ENCODE results near the gene ANGPTL3. TPM values are rescaled to one million over a fixed set of nuclear protein-coding genes. Genes with fewer than 3 reads are reported as not detected.
A peak's percentile ranks its signal among the peaks of the same experiment; 100 is the strongest.
"Not testable (repeated sequence)": the region's sequence is repeated elsewhere in the genome, so short reads cannot be mapped to it uniquely, and the experiment has no call there.

Gene ANGPTL3
- total RNA-seq, 1 donor from 2014 or later: not detected

- no peak overlapping the region for H3K4me3 Mint-ChIP-seq
- H3K9me3 Mint-ChIP-seq: no peaks in the 10 kb centered on the region
- DNase-seq (ENCODE audit: low spot score): no peak
- H3K27ac Mint-ChIP-seq: no peak overlapping the region
- intact Hi-C loops (cut with micrococcal nuclease): no loop called here
- H3K27me3 Mint-ChIP-seq (ENCODE audit: insufficient read depth): peaks cover 3% of the 10 kb centered on the region
- H3K4me1 Mint-ChIP-seq (ENCODE audit: low read depth): no peaks in the 10 kb centered on the region
- H3K36me3 Mint-ChIP-seq (ENCODE audit: low read depth): no peaks in the 10 kb centered on the region
Measured at GRCh38 chr1:62595647-62596046, 1.7 kb upstream of the ANGPTL3 start.

DNA sequence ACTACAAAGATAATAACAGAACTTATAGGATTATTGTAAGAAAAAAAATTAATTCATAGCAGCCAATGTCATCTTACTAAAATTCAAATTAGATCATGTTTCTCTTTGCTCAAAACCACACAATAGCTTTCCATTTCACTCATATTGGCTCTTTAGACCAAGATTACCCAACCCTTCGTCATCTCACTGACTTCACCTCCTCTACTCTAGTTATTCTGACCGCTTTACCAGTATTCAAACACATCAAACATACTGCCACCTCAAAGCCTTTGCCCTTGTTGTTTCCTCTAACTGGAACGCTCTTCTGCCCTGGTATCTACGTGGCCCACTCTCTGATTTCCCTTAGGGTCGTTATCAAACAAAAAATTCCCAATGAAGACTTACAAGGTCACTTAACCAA, 1.7 kb downstream of the ANGPTL3 start:
- peaks cover 2% of the 10 kb centered on the region for H3K27me3 Mint-ChIP-seq (ENCODE audit: insufficient read depth)
- no peaks in the 10 kb centered on the region for H3K9me3 Mint-ChIP-seq
- intact Hi-C loops (cut with micrococcal nuclease): no loop called here
- H3K36me3 Mint-ChIP-seq (ENCODE audit: low read depth): no peaks in the 10 kb centered on the region
- H3K4me1 Mint-ChIP-seq (ENCODE audit: low read depth): no peaks in the 10 kb centered on the region
- H3K27ac Mint-ChIP-seq: no peak overlapping the region
- DNase-seq (ENCODE audit: low spot score): no peak
- no peak overlapping the region for H3K4me3 Mint-ChIP-seq

GRCh38 chr1:62601457-62601856, 4.1 kb downstream of the ANGPTL3 start:
- Mint-ChIP-seq H3K27me3 (ENCODE audit: insufficient read depth) (peaks cover 2% of the 10 kb centered on the region), H3K36me3 (ENCODE audit: low read depth) (no peaks in the 10 kb centered on the region), H3K9me3 (no peaks in the 10 kb centered on the region), H3K4me3 (no peak overlapping the region), H3K4me1 (ENCODE audit: low read depth) (no peaks in the 10 kb centered on the region), H3K27ac (no peak overlapping the region)
- intact Hi-C loops (cut with micrococcal nuclease): no loop called here
- no peak for DNase-seq (ENCODE audit: low spot score)

- H3K27ac Mint-ChIP-seq: no peak overlapping the region
- no peaks in the 10 kb centered on the region for H3K27me3 Mint-ChIP-seq (ENCODE audit: insufficient read depth)
- no peak overlapping the region for H3K4me3 Mint-ChIP-seq
- intact Hi-C loops (cut with micrococcal nuclease): no loop called here
- no peak for DNase-seq (ENCODE audit: low spot score)
- no peaks in the 10 kb centered on the region for H3K9me3 Mint-ChIP-seq
- H3K36me3 Mint-ChIP-seq (ENCODE audit: low read depth): no peaks in the 10 kb centered on the region
- H3K4me1 Mint-ChIP-seq (ENCODE audit: low read depth): no peaks in the 10 kb centered on the region
Measured at GRCh38 chr1:62608905-62609304, 11.6 kb downstream of the ANGPTL3 start.

DNA sequence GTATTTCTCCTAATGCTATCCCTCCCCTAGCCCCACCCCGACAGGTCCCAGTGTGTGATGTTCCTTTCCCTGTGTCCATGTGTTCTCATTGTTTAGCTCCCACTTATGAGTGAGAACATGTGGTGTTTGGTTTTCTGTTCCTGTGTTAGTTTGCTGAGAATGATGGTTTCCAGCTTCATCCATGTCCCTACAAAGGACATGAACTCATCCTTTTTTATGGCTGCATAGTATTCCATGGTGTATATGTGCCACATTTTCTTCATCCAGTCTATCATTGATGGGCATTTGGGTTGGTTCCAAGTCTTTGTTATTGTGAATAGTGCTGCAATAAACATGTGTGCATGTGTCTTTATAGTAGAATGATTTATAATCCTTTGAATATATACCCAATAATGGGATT, 13.3 kb downstream of the ANGPTL3 start:
- H3K4me3 Mint-ChIP-seq; H3K36me3 Mint-ChIP-seq (ENCODE audit: low read depth); H3K9me3 Mint-ChIP-seq; DNase-seq (ENCODE audit: low spot score); H3K4me1 Mint-ChIP-seq (ENCODE audit: low read depth); intact Hi-C loops (cut with micrococcal nuclease); H3K27ac Mint-ChIP-seq; H3K27me3 Mint-ChIP-seq (ENCODE audit: insufficient read depth): not testable (repeated sequence)

- Mint-ChIP-seq H3K27ac (no peak overlapping the region), H3K4me3 (no peak overlapping the region), H3K27me3 (ENCODE audit: insufficient read depth) (no peaks in the 10 kb centered on the region), H3K4me1 (ENCODE audit: low read depth) (no peaks in the 10 kb centered on the region), H3K36me3 (ENCODE audit: low read depth) (no peaks in the 10 kb centered on the region), H3K9me3 (no peaks in the 10 kb centered on the region)
- intact Hi-C loops (cut with micrococcal nuclease): no loop called here
- DNase-seq (ENCODE audit: low spot score): no peak
Measured at GRCh38 chr1:62612770-62613169, 15.4 kb downstream of the ANGPTL3 start.

GRCh38 chr1:62613325-62613727, 16.0 kb downstream of the ANGPTL3 start:
- H3K27ac Mint-ChIP-seq: no peak overlapping the region
- no peaks in the 10 kb centered on the region for H3K9me3 Mint-ChIP-seq
- H3K27me3 Mint-ChIP-seq (ENCODE audit: insufficient read depth): no peaks in the 10 kb centered on the region
- DNase-seq (ENCODE audit: low spot score): no peak
- intact Hi-C loops (cut with micrococcal nuclease): no loop called here
- no peaks in the 10 kb centered on the region for H3K4me1 Mint-ChIP-seq (ENCODE audit: low read depth)
- H3K36me3 Mint-ChIP-seq (ENCODE audit: low read depth): no peaks in the 10 kb centered on the region
- H3K4me3 Mint-ChIP-seq: no peak overlapping the region

DNA sequence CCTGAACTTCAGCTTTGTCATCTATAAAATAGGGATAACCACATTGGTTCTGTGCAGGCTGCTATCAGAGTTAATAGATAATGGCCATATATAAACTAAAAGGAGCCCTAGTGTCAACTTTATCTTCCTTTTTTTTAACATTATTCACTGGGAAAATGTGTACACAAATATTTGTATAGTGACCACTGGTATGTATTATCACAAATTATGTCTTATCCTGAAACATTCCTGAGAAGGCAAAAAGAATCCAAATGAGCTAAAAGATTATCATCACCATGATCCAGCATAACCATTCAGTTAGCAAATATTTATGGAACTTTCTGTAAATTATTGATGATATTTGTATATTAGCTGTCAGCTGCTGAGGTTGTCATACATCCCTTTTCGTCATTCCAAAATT, 16.6 kb downstream of the ANGPTL3 start:
- no peaks in the 10 kb centered on the region for H3K27me3 Mint-ChIP-seq (ENCODE audit: insufficient read depth)
- no peak overlapping the region for H3K4me3 Mint-ChIP-seq
- intact Hi-C loops (cut with micrococcal nuclease): no loop called here

DNA sequence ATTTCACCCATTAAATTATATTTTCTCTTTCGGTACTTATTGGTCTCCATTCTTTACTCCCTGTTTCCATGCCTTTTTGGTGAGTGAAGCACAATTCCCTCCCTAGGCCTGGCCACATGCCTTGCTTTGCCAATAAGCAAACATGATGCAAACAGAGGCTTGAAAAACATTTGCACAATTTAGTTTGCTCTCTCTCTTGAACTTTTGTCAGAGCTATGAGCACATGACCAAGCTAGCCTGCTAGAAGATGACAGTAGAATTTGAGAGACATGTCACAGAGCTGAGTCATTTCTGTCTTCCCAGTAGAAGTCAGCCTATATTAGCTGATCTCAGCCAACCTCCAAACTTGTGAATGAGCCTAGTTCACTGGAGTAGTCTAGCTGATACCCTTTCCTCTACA, 24.6 kb downstream of the ANGPTL3 start:
- H3K27ac Mint-ChIP-seq: no peak overlapping the region
- peaks cover 15% of the 10 kb centered on the region for H3K4me1 Mint-ChIP-seq (ENCODE audit: low read depth)
- no peaks in the 10 kb centered on the region for H3K9me3 Mint-ChIP-seq
- no peaks in the 10 kb centered on the region for H3K27me3 Mint-ChIP-seq (ENCODE audit: insufficient read depth)
- intact Hi-C loops (cut with micrococcal nuclease): no loop called here
- H3K36me3 Mint-ChIP-seq (ENCODE audit: low read depth): peaks cover 1% of the 10 kb centered on the region
- no peak overlapping the region for H3K4me3 Mint-ChIP-seq
- no peak for DNase-seq (ENCODE audit: low spot score)

More for the DNA sequence above, 16.6 kb downstream of the ANGPTL3 start:
- H3K36me3 Mint-ChIP-seq (ENCODE audit: low read depth): no peaks in the 10 kb centered on the region
- no peaks in the 10 kb centered on the region for H3K9me3 Mint-ChIP-seq
- no peaks in the 10 kb centered on the region for H3K4me1 Mint-ChIP-seq (ENCODE audit: low read depth)
- no peak overlapping the region for H3K27ac Mint-ChIP-seq
- DNase-seq (ENCODE audit: low spot score): no peak

DNA sequence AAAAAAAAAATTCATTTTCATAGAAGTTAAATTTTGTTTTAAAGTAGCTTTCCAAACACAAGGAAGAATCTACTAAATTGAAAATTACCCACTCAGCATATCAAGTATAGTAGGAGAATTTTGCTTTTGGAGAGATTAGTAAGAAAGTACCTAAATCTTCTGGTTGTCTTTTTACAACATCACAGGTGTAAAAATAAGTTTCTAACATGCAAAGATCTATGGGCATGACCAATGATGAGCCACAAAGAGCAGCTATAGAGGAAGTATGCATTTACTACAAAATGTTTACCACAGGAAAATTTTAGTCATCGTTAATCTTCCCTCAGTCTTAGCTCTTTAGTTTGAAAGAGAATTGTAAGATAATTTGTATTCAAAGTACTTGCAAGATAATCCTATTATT, 28.1 kb downstream of the ANGPTL3 start:
- peaks cover 1% of the 10 kb centered on the region for H3K36me3 Mint-ChIP-seq (ENCODE audit: low read depth)
- no peaks in the 10 kb centered on the region for H3K9me3 Mint-ChIP-seq
- DNase-seq (ENCODE audit: low spot score): no peak
- H3K27ac Mint-ChIP-seq: peak overlapping the region; percentile 44
- H3K4me1 Mint-ChIP-seq (ENCODE audit: low read depth): peaks cover 15% of the 10 kb centered on the region
- H3K4me3 Mint-ChIP-seq: no peak overlapping the region
- no peaks in the 10 kb centered on the region for H3K27me3 Mint-ChIP-seq (ENCODE audit: insufficient read depth)
- intact Hi-C loops (cut with micrococcal nuclease): no loop called here

DNA sequence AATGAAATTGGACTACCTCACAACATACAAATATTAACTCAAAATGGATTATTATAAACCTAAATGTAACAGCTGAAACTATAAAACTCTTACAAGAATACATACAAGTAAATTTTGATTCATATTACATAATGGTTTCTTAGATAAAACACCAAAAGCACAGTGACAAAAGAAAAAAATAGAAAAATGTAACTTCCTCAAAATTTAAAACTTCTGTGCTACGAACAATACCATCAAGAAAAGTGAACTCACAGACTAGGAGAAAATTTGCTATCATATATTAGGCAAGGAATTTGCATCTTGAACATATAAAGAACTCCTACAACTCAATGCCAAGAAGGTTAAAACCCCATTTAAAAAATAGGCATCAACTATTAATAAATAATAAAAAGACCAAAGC, 31.2 kb downstream of the ANGPTL3 start:
- H3K4me1 Mint-ChIP-seq (ENCODE audit: low read depth): peaks cover 11% of the 10 kb centered on the region
- no peak for DNase-seq (ENCODE audit: low spot score)
- no peak overlapping the region for H3K4me3 Mint-ChIP-seq
- H3K9me3 Mint-ChIP-seq: no peaks in the 10 kb centered on the region
- H3K27me3 Mint-ChIP-seq (ENCODE audit: insufficient read depth): no peaks in the 10 kb centered on the region
- peaks cover 1% of the 10 kb centered on the region for H3K36me3 Mint-ChIP-seq (ENCODE audit: low read depth)
- intact Hi-C loops (cut with micrococcal nuclease): no loop called here
- H3K27ac Mint-ChIP-seq: no peak overlapping the region

DNA sequence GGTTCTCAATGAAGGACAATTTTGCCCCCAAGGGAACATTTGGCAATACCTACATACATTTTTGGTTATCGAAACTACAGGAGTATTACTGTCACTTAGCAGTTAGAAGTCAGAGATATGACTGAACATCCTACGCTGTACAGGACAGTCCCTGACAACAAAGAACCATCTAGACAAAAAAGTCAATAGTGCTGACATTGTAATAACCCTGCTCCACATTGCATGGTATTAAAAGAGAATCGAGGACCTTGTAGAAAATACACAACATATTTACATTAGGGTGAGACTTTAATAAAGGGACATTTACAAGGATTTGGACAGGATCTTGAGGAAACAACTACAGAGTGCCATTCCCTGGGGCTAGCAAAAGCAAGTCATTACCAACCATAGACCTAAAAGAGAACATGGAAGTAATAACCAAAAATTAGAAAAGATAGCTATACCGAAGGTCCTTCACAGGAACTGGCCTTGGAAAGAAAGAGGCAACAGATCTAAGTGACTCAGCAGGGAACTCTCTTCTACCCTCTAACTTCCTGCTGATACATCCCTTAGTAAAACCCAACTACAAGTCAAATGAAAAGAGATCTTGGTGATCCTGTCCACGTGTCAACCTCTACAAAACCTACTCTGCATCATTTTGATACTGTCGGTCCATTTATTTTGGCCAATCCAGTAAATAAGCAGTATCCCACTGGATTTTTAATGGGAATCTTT, 40.2 kb downstream of the ANGPTL3 start:
- Mint-ChIP-seq H3K36me3 (ENCODE audit: low read depth) (no peaks in the 10 kb centered on the region), H3K9me3 (no peaks in the 10 kb centered on the region), H3K27ac (no peak overlapping the region), H3K4me3 (no peak overlapping the region), H3K4me1 (ENCODE audit: low read depth) (no peaks in the 10 kb centered on the region), H3K27me3 (ENCODE audit: insufficient read depth) (no peaks in the 10 kb centered on the region)
- DNase-seq (ENCODE audit: low spot score): no peak
- intact Hi-C loops (cut with micrococcal nuclease): no loop called here

- Mint-ChIP-seq H3K4me1 (ENCODE audit: low read depth) (no peaks in the 10 kb centered on the region), H3K27ac (no peak overlapping the region), H3K9me3 (peaks cover 3% of the 10 kb centered on the region), H3K27me3 (ENCODE audit: insufficient read depth) (no peaks in the 10 kb centered on the region), H3K36me3 (ENCODE audit: low read depth) (no peaks in the 10 kb centered on the region), H3K4me3 (no peak overlapping the region)
- intact Hi-C loops (cut with micrococcal nuclease): no loop called here
- DNase-seq (ENCODE audit: low spot score): no peak
Measured at GRCh38 chr1:62643283-62643682, 46.0 kb downstream of the ANGPTL3 start.

- H3K9me3 Mint-ChIP-seq: no peaks in the 10 kb centered on the region
- intact Hi-C loops (cut with micrococcal nuclease): no loop called here
- no peaks in the 10 kb centered on the region for H3K36me3 Mint-ChIP-seq (ENCODE audit: low read depth)
- no peaks in the 10 kb centered on the region for H3K4me1 Mint-ChIP-seq (ENCODE audit: low read depth)
- no peak overlapping the region for H3K27ac Mint-ChIP-seq
- H3K27me3 Mint-ChIP-seq (ENCODE audit: insufficient read depth): peaks cover 4% of the 10 kb centered on the region
- DNase-seq (ENCODE audit: low spot score): no peak
- H3K4me3 Mint-ChIP-seq: no peak overlapping the region
Measured at GRCh38 chr1:62652387-62652786, 55.1 kb downstream of the ANGPTL3 start.

All from activated T-helper 1 cell treated with anti-CD3 and anti-CD28 coated beads, Interleukin-12 subunit alpha, Interleukin-12 subunit beta, Interleukin-2, Interleukin-4 antibody, amounts not matched to agents 30 ng/mL and 10 ng/mL and 1 ng/mL, durations not matched to agents 14 hours and 24 hours and 36 hours (primary cell).